ENCODE data around the gene TMEM181. TPM values are rescaled to one million over a fixed set of nuclear protein-coding genes. Genes with fewer than 3 reads are reported as not detected.
A peak's percentile ranks its signal among the peaks of the same experiment; 100 is the strongest.

TMEM181 gene
- polyA plus RNA-seq, 1 of the 3 experiments (the other 2 are of a cell fraction): 19.5 TPM

DNA sequence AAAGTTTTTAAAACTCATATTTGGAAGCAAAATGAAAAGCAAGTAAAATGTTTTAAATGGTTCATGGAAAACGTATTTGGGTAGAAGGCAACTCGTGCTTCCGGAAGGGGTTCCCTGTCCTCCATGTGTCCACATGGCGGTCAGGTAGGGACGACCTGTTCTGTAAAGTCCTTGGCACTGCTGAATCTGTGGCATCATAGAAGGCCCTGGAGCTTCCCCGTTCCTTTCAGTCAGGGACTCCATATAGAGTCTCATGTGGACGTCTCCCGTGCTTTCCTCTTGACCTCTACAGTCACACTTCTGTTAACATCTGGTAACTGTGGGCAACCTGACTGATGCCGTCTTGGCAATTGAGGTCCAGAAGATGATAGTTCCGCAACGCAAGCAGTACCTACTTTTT, 73.2 kb downstream of the TMEM181 start (continued):
- TF ChIP-seq, protein P1, sequence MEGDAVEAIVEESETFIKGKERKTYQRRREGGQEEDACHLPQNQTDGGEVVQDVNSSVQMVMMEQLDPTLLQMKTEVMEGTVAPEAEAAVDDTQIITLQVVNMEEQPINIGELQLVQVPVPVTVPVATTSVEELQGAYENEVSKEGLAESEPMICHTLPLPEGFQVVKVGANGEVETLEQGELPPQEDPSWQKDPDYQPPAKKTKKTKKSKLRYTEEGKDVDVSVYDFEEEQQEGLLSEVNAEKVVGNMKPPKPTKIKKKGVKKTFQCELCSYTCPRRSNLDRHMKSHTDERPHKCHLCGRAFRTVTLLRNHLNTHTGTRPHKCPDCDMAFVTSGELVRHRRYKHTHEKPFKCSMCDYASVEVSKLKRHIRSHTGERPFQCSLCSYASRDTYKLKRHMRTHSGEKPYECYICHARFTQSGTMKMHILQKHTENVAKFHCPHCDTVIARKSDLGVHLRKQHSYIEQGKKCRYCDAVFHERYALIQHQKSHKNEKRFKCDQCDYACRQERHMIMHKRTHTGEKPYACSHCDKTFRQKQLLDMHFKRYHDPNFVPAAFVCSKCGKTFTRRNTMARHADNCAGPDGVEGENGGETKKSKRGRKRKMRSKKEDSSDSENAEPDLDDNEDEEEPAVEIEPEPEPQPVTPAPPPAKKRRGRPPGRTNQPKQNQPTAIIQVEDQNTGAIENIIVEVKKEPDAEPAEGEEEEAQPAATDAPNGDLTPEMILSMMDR (IDR thresholded peaks at IDR 0.05): no peak
- no peak for TF ChIP-seq TCF12 (IDR thresholded peaks at IDR 0.05)

DNA sequence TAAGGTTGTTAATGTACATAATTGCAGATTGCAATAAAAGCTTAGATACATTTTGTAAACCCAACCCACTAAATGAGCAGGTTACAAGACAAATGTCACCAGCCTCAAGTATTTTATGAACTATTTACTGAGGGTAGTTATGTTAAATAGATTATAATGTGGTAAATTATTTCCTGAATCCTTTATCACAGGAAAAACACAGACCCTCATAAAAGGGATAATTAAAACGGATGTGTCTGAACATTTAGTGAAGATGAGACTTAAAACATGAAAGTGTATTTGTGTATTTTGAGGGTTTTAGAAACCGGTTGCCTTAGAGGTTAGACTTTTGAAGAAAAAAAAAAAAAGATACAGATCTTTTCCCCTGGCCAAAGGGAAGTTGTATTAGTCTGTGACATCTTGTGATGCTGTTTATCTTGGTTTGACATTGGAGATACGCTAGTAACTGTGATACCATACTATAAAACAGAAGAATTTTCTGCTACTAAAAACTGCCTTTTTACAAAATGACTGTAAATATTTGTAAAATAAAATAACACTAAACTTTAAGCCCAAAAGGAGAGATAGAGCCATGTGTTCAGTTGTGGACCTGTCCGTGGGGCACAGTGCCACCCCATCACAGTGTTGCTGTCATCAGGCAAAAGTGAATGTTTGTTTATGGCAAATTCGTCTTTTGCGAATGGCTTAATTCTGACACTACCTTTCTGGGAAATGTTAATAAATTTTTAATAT, 75.0 kb downstream of the TMEM181 start:
- H3K27me3 ChIP-seq (ENCODE audit: insufficient read depth): no peaks in the 10 kb centered on the region
- TF ChIP-seq TCF12 (IDR thresholded peaks at IDR 0.05) (no peak), EP300 (IDR thresholded peaks at IDR 0.05; ENCODE audit: borderline replicate concordance in 1 of 2, low read depth in 1 of 2, low read length in 1 of 2) (0 out of 4 replicates have a peak, but pooled peaks of 1 of the 2 experiments have one; percentile 11)
- H3K27ac ChIP-seq (ENCODE audit: low read depth in 2 of 2, low read length in 1 of 2): peak overlapping the region; percentile 56 to 79
- H3F3A ChIP-seq (replicated peaks; ENCODE audit: insufficient read depth): peaks cover 46% of the 10 kb centered on the region
- DNase-seq: no peak
- no peak overlapping the region for H3K9ac ChIP-seq
- no peak overlapping the region for H3K4me2 ChIP-seq
- 80% methylated on average over 6 of the region's 6 CpGs for WGBS (ENCODE audit: low lambda C conversion rate)
- POLR2A ChIA-PET: no interaction called here
- H4K20me1 ChIP-seq (ENCODE audit: insufficient read depth): peaks cover 17% of the 10 kb centered on the region
- H3K79me2 ChIP-seq (ENCODE audit: insufficient read depth): peaks cover 39% of the 10 kb centered on the region
- H3K9me3 ChIP-seq: no peaks in the 10 kb centered on the region
- H3K36me3 ChIP-seq (replicated peaks in 1 of 2; ENCODE audit: control insufficient read depth in 1 of 2, insufficient read depth in 2 of 2, low read length in 1 of 2): peaks cover 47 to 57% of the 10 kb centered on the region in 2 experiments
- H3K4me1 ChIP-seq (ENCODE audit: control insufficient read depth in 1 of 2, insufficient read depth in 2 of 2, low read depth in 1 of 2, low read length in 1 of 2): peaks cover 22 to 24% of the 10 kb centered on the region in 2 experiments; a peak in 3 of 4 replicates
- H3K4me3 ChIP-seq (ENCODE audit: low read depth in 2 of 2, low read length in 1 of 2): no peak overlapping the region
- H2AFZ ChIP-seq (ENCODE audit: low read depth): no peak overlapping the region
- CTCF ChIA-PET: interaction anchor here (0.7 to 0.9 kb wide), 3 partner anchors 65 to 414 kb away, joined by 3 to 4 read pairs (median 3); no protein-coding TSS in a partner anchor
- no peaks in the 10 kb centered on the region for H3K9me2 ChIP-seq

DNA sequence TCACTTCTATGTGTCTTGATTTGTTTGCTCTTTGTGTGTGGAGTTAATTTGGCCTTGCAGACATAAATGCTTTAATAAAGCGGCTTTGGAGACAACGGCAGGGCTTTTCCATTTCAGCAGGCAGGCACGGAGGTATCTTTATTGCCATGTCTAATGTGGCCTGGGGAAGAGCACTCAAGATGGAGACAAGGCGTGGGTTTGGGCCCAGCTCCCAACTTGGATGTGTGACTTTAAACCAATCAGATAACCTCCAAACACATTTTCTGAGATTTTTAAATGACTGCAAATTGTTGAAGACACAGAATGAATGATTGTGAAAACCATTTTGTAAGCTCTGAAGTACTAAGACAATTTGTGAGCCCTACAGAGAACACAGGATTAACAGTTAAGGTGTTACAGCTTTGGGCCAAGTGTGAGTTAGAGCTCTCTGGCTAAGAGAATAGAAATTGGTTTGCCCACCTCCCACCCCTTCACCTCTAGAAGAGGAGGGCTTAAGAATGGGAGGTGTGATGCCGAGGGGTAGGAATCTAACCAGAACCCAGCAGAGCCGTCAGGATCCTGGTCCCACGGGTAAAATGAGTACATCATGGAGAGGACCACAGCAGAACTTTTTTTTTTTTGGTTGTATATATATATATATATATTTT, 75.7 kb downstream of the TMEM181 start:
- Histone ChIP-seq H3K9me2 (no peaks in the 10 kb centered on the region), H3K27me3 (ENCODE audit: insufficient read depth) (no peaks in the 10 kb centered on the region), H3F3A (replicated peaks; ENCODE audit: insufficient read depth) (peaks cover 46% of the 10 kb centered on the region), H4K20me1 (ENCODE audit: insufficient read depth) (peaks cover 24% of the 10 kb centered on the region), H3K4me3 (ENCODE audit: low read depth in 2 of 2, low read length in 1 of 2) (no peak overlapping the region), H3K79me2 (ENCODE audit: insufficient read depth) (peaks cover 46% of the 10 kb centered on the region), H3K9ac (no peak overlapping the region), H3K4me2 (no peak overlapping the region), H3K9me3 (no peaks in the 10 kb centered on the region), H3K27ac (ENCODE audit: low read depth in 2 of 2, low read length in 1 of 2) (peak overlapping the region; percentile 56 to 79), H3K36me3 (replicated peaks in 1 of 2; ENCODE audit: control insufficient read depth in 1 of 2, insufficient read depth in 2 of 2, low read length in 1 of 2) (peaks cover 45 to 60% of the 10 kb centered on the region in 2 experiments), H3K4me1 (ENCODE audit: control insufficient read depth in 1 of 2, insufficient read depth in 2 of 2, low read depth in 1 of 2, low read length in 1 of 2) (peaks cover 22 to 27% of the 10 kb centered on the region in 2 experiments; a peak in 3 of 4 replicates), H2AFZ (ENCODE audit: low read depth) (no peak overlapping the region)
- 90% methylated on average over 7 of the region's 7 CpGs for WGBS (ENCODE audit: low lambda C conversion rate)
- POLR2A ChIA-PET: no interaction called here
- TF ChIP-seq JUND (IDR thresholded peaks at IDR 0.05) (no peak), FOXJ3 (CRISPR knock-in tag; IDR thresholded peaks at IDR 0.05) (no peak), EZH2phosphoT487 (IDR thresholded peaks at IDR 0.05; ENCODE audit: borderline replicate concordance, low read depth) (no peak), SMC3 (IDR thresholded peaks at IDR 0.05; ENCODE audit: low read depth, low read length) (no peak), TEAD4 (IDR thresholded peaks at IDR 0.05; ENCODE audit: borderline replicate concordance, insufficient read depth) (no peak), SIN3A (IDR thresholded peaks at IDR 0.05; ENCODE audit: borderline replicate concordance, low read depth, low read length) (no peak), FOSL2 (IDR thresholded peaks at IDR 0.05; ENCODE audit: borderline replicate concordance, low read depth) (no peak), TAF1 (IDR thresholded peaks at IDR 0.05; ENCODE audit: borderline replicate concordance, low read depth, low read length) (no peak), NFIC (IDR thresholded peaks at IDR 0.05; ENCODE audit: borderline replicate concordance) (no peak), RXRA (IDR thresholded peaks at IDR 0.05; ENCODE audit: borderline replicate concordance, low read depth) (no peak)
- TF ChIP-seq, protein P1 (IDR thresholded peaks at IDR 0.05): no peak
- CTCF ChIA-PET: interaction anchor here (0.7 to 0.9 kb wide), 2 partner anchors 116 to 415 kb away, joined by 3 to 4 read pairs; no protein-coding TSS in a partner anchor
- no peak for DNase-seq
